WTC11 (cell line): ENCODE measurements around the gene SULT2B1. TPM values are rescaled to one million over a fixed set of nuclear protein-coding genes. Genes with fewer than 3 reads are reported as not detected.

ENCODE experiments used
- ATAC-seq: fragments of 200-7000 bp; cut with Tn5 transposase; 2 replicates; pipeline ENCODE4 v1.10.0; 2021; ENCODE audit warnings: mild to moderate bottlenecking, moderate library complexity
- CTCF ChIA-PET: fragments of 300-600 bp; sonication (Branson Sonifier 250); formaldehyde crosslinking; loops from one replicate; lab custom pipeline; 2021; ENCODE audit warnings: antibody characterized with exemption; lab: Charles Lee
- POLR2A ChIA-PET: fragments of 350-600 bp; sonication (Branson Sonifier 250); formaldehyde crosslinking; loops from one replicate; lab custom pipeline; 2021; ENCODE audit warnings: antibody characterized with exemption; lab: Charles Lee
- DNase-seq: peaks from one replicate; pipeline ENCODE4 v3.0.0; 2021; ENCODE audit warnings: low spot score
- H3K27ac Mint-ChIP-seq: 2 replicates; pipeline ENCODE4 v1.8.0; 2021; ENCODE audit warnings: mixed read lengths
- H3K27me3 Mint-ChIP-seq: 2 replicates; pipeline ENCODE4 v1.8.0; 2021; ENCODE audit warnings: low read depth, mild to moderate bottlenecking, moderate library complexity, mixed read lengths
- H3K36me3 Mint-ChIP-seq: 2 replicates; pipeline ENCODE4 v1.8.0; 2021; ENCODE audit warnings: mixed read lengths
- H3K4me1 Mint-ChIP-seq: 2 replicates; pipeline ENCODE4 v1.8.0; 2022; ENCODE audit warnings: mixed read lengths
- H3K4me3 Mint-ChIP-seq: 2 replicates; pipeline ENCODE4 v1.8.0; 2021; ENCODE audit warnings: mild to moderate bottlenecking, moderate library complexity, mixed read lengths
- H3K9me3 Mint-ChIP-seq: 2 replicates; pipeline ENCODE4 v1.8.0; 2021; ENCODE audit warnings: mixed read lengths
- CDX4 ChIP-seq: fragments of 250-450 bp; sonication (Bioruptor Pico); IDR thresholded peaks from 2 replicates; pipeline ENCODE4 v1.9.0; 2021; ENCODE audit warnings: moderate library complexity, mild to moderate bottlenecking, inconsistent platforms, borderline replicate concordance
- FOXP1 ChIP-seq: sonication (generic); formaldehyde crosslinking; IDR thresholded peaks from 2 replicates; pipeline ENCODE4 v1.8.0; 2022; ENCODE audit warnings: missing genetic modification reagents, mild to moderate bottlenecking, moderate library complexity, borderline replicate concordance
- HMGXB4 ChIP-seq: sonication (generic); formaldehyde crosslinking; IDR thresholded peaks from 2 replicates; pipeline ENCODE4 v1.8.1; 2023; ENCODE audit warnings: mild to moderate bottlenecking, moderate library complexity, missing genetic modification reagents
- JAZF1 ChIP-seq: fragments of 250-450 bp; sonication (Bioruptor Pico); IDR thresholded peaks from 2 replicates; pipeline ENCODE4 v1.9.0; 2021; ENCODE audit warnings: moderate library complexity, mild to moderate bottlenecking, inconsistent platforms
- KAT7 ChIP-seq: sonication (generic); formaldehyde crosslinking; IDR thresholded peaks from 2 replicates; pipeline ENCODE4 v1.8.1; 2023; ENCODE audit warnings: missing genetic modification reagents, mild to moderate bottlenecking, borderline replicate concordance
- MLX ChIP-seq: sonication (generic); formaldehyde crosslinking; IDR thresholded peaks from 2 replicates; pipeline ENCODE4 v1.8.1; 2023; ENCODE audit warnings: mild to moderate bottlenecking, missing genetic modification reagents, moderate library complexity
- MXD4 ChIP-seq: fragments of 250-450 bp; sonication (Bioruptor Pico); IDR thresholded peaks from 2 replicates; pipeline ENCODE4 v1.8.0; 2021; ENCODE audit warnings: mild to moderate bottlenecking, moderate library complexity, borderline replicate concordance
- NFE2L1 ChIP-seq: sonication (generic); formaldehyde crosslinking; IDR thresholded peaks from 2 replicates; pipeline ENCODE4 v1.8.1; 2023; ENCODE audit warnings: missing genetic modification reagents
- NFYB ChIP-seq: sonication (generic); formaldehyde crosslinking; conservative IDR thresholded peaks from 2 replicates; pipeline ENCODE4 v1.8.0; 2022; ENCODE audit warnings: low read depth, missing genetic modification reagents
- OVOL2 ChIP-seq: fragments of 250-450 bp; sonication (Bioruptor Pico); IDR thresholded peaks from 2 replicates; pipeline ENCODE4 v1.9.0; 2021; ENCODE audit warnings: mild to moderate bottlenecking, borderline replicate concordance
- RORB ChIP-seq: fragments of 250-450 bp; sonication (Bioruptor Pico); IDR thresholded peaks from 2 replicates; pipeline ENCODE4 v1.9.0; 2021; ENCODE audit warnings: mild to moderate bottlenecking
- SMAD4 ChIP-seq: sonication (generic); formaldehyde crosslinking; IDR thresholded peaks from 2 replicates; pipeline ENCODE4 v1.8.0; 2022; ENCODE audit warnings: mild to moderate bottlenecking, missing genetic modification reagents
- TCF7 ChIP-seq: sonication (generic); formaldehyde crosslinking; IDR thresholded peaks from 2 replicates; pipeline ENCODE4 v1.8.0; 2022; ENCODE audit warnings: mild to moderate bottlenecking, low read depth, missing genetic modification reagents, moderate library complexity
- ZNF138 ChIP-seq: sonication (generic); formaldehyde crosslinking; conservative IDR thresholded peaks from 2 replicates; pipeline ENCODE4 v1.8.1; 2022; ENCODE audit warnings: mild to moderate bottlenecking, moderate library complexity, missing genetic modification reagents
- ZNF281 ChIP-seq: sonication (generic); formaldehyde crosslinking; IDR thresholded peaks from 2 replicates; pipeline ENCODE4 v1.8.0; 2023; ENCODE audit warnings: mild to moderate bottlenecking, missing genetic modification reagents
- ZNF416 ChIP-seq: fragments of 250-450 bp; sonication (Bioruptor Pico); IDR thresholded peaks from 2 replicates; pipeline ENCODE4 v1.9.0; 2021; ENCODE audit warnings: mild to moderate bottlenecking, inconsistent platforms
- total RNA-seq: library from RNA; stranded (reverse); gene quantifications from 3 replicates; pipeline ENCODE4 v1.2.3, GENCODE V29; 2021
- TF ChIP-seq, protein P1 (sequence below): sonication (generic); formaldehyde crosslinking; IDR thresholded peaks from 2 replicates; pipeline ENCODE4 v1.8.1; 2023; ENCODE audit warnings: mild to moderate bottlenecking, missing genetic modification reagents
- TF ChIP-seq, protein P2 (sequence below): sonication (generic); formaldehyde crosslinking; IDR thresholded peaks from 2 replicates; pipeline ENCODE4 v1.8.1; 2022; ENCODE audit warnings: mild to moderate bottlenecking, moderate library complexity, missing genetic modification reagents
- TF ChIP-seq, protein P3 (sequence below): fragments of 250-450 bp; sonication (Bioruptor Pico); IDR thresholded peaks from 2 replicates; pipeline ENCODE4 v1.8.0; 2021; ENCODE audit warnings: mild to moderate bottlenecking

The SULT2B1 gene
- total RNA-seq, 1 experiment from 2014 or later = 0.96 TPM

DNA sequence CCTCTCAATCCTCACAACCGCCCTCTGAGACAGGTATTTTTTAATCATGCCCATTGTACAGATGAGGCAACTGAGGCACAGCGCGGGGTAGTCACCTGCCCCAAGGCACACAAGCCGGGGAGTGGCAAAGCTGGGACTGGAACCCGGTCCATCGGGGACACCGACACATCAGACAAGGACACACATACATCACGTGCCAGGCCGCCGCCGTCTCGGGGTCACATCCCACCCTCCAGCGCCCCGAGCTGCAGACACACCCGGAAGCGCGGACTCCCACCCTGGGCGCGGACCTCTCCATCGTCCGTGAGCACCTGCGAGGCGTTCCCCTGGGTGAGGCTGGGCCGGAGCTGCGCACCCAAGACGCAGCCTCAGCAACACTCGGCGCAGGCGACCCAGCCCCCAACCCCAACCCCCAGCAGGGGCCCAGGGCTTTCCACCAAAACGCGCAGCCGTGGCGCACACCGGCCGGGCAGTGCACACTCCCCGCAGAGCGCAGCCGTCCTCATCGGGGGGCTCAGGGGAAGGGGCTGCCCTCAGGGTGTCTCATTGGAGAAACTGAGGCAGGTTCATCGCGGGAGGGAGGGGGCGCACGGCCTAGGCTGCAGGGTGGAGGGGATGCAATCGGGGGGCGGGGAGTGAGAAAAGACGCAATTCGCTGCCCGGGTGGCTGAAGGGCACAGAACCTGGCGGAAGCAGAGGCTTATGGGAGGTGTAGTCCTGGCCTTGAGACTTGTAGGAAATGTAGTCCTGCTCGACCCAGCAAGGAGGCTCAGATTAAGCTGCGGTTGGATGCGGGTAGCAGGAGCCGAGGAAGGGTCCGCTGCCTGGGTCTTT lies 38.5 kb upstream of the SULT2B1 start (continued):
- TF ChIP-seq KAT7 = no peak
- no peak for TF ChIP-seq ZNF138 (CRISPR knock-in tag)

- no peak for DNase-seq
- peak overlapping the region; percentile 51; the same call in 1 of the 2 replicates for H3K27ac Mint-ChIP-seq
Observed at GRCh38 chr19:48514123-48514458, 37.9 kb upstream of the SULT2B1 start.

DNA sequence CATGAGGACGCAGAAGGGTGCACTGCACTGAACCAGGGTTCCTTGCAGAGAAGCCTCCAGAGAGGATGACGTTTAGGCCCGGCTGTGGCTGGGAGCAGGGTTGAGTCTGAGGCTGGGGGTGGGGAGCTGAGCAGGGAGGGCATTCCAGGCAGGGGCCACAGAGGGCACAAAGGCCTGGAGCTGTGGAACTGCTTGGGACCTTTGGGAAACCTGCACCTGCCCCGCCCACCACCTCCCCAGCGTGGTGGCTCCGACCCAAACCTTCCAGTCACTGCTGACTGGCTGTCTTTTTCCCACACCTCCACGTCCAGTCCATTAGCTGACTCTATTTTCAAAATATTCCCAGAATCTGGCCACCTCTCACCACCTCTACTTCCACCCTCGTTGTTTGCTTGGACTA lies 35.4 kb upstream of the SULT2B1 start:
- ATAC-seq (no peak), DNase-seq (no peak)
- no peaks in the 10 kb centered on the region for H3K36me3 Mint-ChIP-seq
- POLR2A ChIA-PET = no interaction called here
- no peak overlapping the region for H3K4me3 Mint-ChIP-seq
- no peaks in the 10 kb centered on the region for H3K27me3 Mint-ChIP-seq
- H3K4me1 Mint-ChIP-seq = peaks cover 8% of the 10 kb centered on the region
- CTCF ChIA-PET = interaction anchor here (0.6 to 2.1 kb wide), 4 partner anchors 10 to 136 kb away, joined by 4 to 7 read pairs (median 6); no protein-coding TSS in a partner anchor
- H3K9me3 Mint-ChIP-seq = no peaks in the 10 kb centered on the region
- no peak overlapping the region for H3K27ac Mint-ChIP-seq
- no peak for TF ChIP-seq ZNF416 (CRISPR knock-in tag)
- TF ChIP-seq OVOL2 (CRISPR knock-in tag) = no peak
- TF ChIP-seq ZNF281 (CRISPR knock-in tag) = no peak
- no peak for TF ChIP-seq RORB
- TF ChIP-seq, protein P1, sequence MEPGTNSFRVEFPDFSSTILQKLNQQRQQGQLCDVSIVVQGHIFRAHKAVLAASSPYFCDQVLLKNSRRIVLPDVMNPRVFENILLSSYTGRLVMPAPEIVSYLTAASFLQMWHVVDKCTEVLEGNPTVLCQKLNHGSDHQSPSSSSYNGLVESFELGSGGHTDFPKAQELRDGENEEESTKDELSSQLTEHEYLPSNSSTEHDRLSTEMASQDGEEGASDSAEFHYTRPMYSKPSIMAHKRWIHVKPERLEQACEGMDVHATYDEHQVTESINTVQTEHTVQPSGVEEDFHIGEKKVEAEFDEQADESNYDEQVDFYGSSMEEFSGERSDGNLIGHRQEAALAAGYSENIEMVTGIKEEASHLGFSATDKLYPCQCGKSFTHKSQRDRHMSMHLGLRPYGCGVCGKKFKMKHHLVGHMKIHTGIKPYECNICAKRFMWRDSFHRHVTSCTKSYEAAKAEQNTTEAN (CRISPR knock-in tag) = no peak
- TF ChIP-seq CDX4 (CRISPR knock-in tag) = no peak
- TF ChIP-seq, protein P2, sequence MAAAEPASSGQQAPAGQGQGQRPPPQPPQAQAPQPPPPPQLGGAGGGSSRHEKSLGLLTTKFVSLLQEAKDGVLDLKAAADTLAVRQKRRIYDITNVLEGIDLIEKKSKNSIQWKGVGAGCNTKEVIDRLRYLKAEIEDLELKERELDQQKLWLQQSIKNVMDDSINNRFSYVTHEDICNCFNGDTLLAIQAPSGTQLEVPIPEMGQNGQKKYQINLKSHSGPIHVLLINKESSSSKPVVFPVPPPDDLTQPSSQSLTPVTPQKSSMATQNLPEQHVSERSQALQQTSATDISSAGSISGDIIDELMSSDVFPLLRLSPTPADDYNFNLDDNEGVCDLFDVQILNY (CRISPR knock-in tag) = no peak
- TF ChIP-seq MLX = no peak
- TF ChIP-seq NFE2L1 (CRISPR knock-in tag) = no peak
- no peak for TF ChIP-seq JAZF1
- no peak for TF ChIP-seq HMGXB4 (CRISPR knock-in tag)
- TF ChIP-seq, protein P3, sequence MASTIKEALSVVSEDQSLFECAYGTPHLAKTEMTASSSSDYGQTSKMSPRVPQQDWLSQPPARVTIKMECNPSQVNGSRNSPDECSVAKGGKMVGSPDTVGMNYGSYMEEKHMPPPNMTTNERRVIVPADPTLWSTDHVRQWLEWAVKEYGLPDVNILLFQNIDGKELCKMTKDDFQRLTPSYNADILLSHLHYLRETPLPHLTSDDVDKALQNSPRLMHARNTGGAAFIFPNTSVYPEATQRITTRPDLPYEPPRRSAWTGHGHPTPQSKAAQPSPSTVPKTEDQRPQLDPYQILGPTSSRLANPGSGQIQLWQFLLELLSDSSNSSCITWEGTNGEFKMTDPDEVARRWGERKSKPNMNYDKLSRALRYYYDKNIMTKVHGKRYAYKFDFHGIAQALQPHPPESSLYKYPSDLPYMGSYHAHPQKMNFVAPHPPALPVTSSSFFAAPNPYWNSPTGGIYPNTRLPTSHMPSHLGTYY (CRISPR knock-in tag) = no peak
- no peak for TF ChIP-seq SMAD4 (CRISPR knock-in tag)
- no peak for TF ChIP-seq FOXP1 (CRISPR knock-in tag)

More at GRCh38 chr19:48514123-48514458, 37.9 kb upstream of the SULT2B1 start:
- Mint-ChIP-seq H3K27me3 (no peaks in the 10 kb centered on the region; the same call in 1 of the 2 replicates), H3K36me3 (no peaks in the 10 kb centered on the region), H3K4me1 (peaks cover 18% of the 10 kb centered on the region), H3K4me3 (no peak overlapping the region), H3K9me3 (no peaks in the 10 kb centered on the region)
- ChIA-PET CTCF (interaction anchor here (0.6 to 1.5 kb wide), 11 partner anchors 12 to 163 kb away, joined by 3 to 12 read pairs (median 4); no protein-coding TSS in a partner anchor), POLR2A (interaction anchor here (0.6 to 1.5 kb wide), 5 partner anchors 39 to 116 kb away, joined by 3 to 7 read pairs (median 4); no protein-coding TSS in a partner anchor)
- ATAC-seq = no peak
- TF ChIP-seq NFYB (CRISPR knock-in tag) (no peak), MXD4 (no peak), TCF7 (CRISPR knock-in tag) (no peak)
- TF ChIP-seq, protein P2 (CRISPR knock-in tag) = no peak
